ENCODE data around the gene SEMA6C.

- no peak for TF ChIP-seq CTCF (IDR thresholded peaks at IDR 0.05; ENCODE audit: control extremely low read depth in 1 of 3, insufficient read depth in 1 of 3, low read depth in 1 of 3, low read length in 3 of 3)
- TF ChIP-seq CHD2 (IDR thresholded peaks at IDR 0.05; ENCODE audit: low read length): no peak
- no peak for TF ChIP-seq RNF2 (IDR thresholded peaks at IDR 0.05; ENCODE audit: borderline replicate concordance, low read depth, low read length, missing control alignments, poor library complexity, severe bottlenecking)
- no peak for TF ChIP-seq KDM5A (IDR thresholded peaks at IDR 0.05; ENCODE audit: low read length)
- TF ChIP-seq PHF8 (conservative IDR thresholded peaks at IDR 0.05; ENCODE audit: low read depth, low read length): no peak
- no peak for TF ChIP-seq POLR2AphosphoS5 (IDR thresholded peaks at IDR 0.05; ENCODE audit: low read depth, low read length)
- TF ChIP-seq ASH2L (IDR thresholded peaks at IDR 0.05; ENCODE audit: low read length): no peak
Measured at GRCh38 chr1:151175041-151175741, 28.8 kb upstream of the SEMA6C start.
